Muscle of arm (tissue), 14 donors: ENCODE data around the gene NTSR2. TPM values are rescaled to one million over a fixed set of nuclear protein-coding genes. Genes with fewer than 3 reads are reported as not detected.

ENCODE experiments used
- DNase-seq: peaks from one replicate; pipeline ENCODE4 v3.0.0-alpha.2; 2013
- long read RNA-seq, 11 donors: transcript quantifications; one replicate each; lab custom pipeline, GENCODE V29; 2026
- polyA plus RNA-seq, 12 donors: library from polyadenylated mRNA; unstranded; fragments of 120-200 nt; gene quantifications; one replicate each; pipeline ENCODE4 v1.2.1, GENCODE V29; 2013; ENCODE audit not compliant: insufficient read length in 12 of 12

NTSR2 gene
- polyA plus RNA-seq, result not detected
- long read RNA-seq, donor 1, result 0 reads
- long read RNA-seq, donor 2, result 0 reads
- long read RNA-seq, donor 3, result 0 reads
- long read RNA-seq, donor 4, result 0 reads
- long read RNA-seq, donor 5, result 0 reads
- long read RNA-seq, donor 6, result 0 reads
- long read RNA-seq, donor 7, result 0 reads
- long read RNA-seq, donor 8, result 0 reads
- long read RNA-seq, donor 9, result 0 reads
- long read RNA-seq, donor 10, result 0 reads
- long read RNA-seq, donor 11, result 0 reads

- peak; percentile 57 for DNase-seq
Measured at GRCh38 chr2:11669454-11670291, at the start of gene NTSR2. TSS of gene NTSR2 (minus strand) at chr2:11670195. CDS start at chr2:11670129, 66 bp downstream.

DNA sequence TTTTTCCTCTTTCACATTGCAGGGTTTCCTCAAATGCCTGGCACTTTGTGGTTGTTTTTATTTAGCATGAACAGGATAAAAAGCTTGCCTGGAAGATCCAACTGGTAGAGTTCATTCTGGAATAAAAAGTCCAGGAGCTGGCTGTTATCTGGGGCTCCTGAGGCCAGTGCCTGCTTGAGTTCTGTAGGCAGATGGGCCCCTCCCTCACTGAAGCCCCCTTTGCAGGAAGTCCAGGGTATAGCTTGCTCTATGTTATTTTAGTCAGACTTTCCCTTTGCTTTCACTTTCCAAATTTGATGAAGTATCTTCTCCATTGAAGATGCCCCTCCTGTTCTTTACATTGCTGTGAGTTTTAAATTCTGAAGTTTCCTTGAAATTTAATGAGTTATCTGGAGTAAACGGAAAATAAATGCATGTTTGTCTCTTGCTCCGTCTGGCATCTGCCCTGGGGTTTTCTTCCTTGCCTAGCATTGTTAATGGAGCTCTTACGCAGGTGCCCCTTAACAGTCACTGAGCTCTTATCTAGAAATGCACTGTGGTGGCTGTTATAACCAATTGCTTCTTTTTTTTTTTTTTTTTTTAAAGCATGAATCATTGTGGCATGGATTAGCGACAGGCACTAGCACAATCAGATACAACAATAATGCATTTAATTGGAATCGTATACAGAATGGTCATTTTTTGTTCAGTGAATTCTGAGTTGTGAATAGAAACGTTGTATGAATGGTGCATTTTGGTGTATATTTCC is 49.4 kb upstream of the NTSR2 start:
- no peak for DNase-seq

- no peak for DNase-seq
Measured at GRCh38 chr2:11718606-11719005, 48.6 kb upstream of the NTSR2 start.

DNA sequence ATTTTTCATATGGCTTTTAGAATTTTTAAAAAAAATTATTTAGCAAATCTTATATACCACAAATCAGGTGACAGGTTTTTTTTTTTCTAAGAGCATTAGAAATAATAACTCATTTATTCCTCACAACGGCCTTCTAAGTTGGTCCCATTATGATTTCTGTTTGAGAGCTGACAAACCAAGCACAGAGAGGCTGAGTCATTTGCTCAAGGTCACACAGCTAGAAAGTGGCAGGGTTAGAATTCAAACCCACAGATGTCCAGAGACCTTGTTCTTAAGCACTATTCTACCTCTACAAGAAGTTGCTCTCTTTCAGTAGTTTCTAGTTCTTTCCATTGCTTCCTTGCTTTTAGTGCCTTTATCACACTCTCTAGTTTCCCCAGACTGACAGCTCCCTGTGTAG is 47.6 kb upstream of the NTSR2 start:
- DNase-seq, result no peak

DNA sequence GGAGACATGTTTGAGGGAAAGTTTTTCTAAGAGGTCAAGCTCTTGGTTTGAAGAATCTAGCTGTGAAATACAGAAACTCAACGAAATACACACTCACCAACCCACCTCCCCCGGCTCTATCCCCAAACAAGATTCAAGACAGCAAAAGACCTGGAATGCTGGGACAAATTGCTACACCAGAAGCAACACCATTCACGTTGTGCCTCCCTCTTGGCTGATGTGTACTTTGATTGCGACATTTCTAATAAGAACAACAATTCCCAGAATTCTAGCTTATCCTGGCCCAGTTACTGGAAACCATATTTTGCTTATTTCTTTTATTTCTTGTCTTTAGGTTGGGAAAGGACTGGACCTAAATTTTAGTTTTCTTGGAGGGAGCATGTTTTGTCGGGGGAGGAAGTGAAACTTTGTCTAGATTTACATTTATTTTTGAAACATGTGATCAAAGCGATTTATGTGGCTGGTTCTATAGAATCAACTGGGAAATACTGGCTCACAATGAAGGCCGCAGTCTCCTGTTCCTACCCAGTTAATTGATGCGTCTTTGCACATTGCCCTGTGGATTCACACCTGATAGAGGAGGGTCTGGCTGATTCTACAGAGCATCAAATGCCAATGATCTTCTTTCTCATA is 46.8 kb upstream of the NTSR2 start:
- no peak for DNase-seq

DNA sequence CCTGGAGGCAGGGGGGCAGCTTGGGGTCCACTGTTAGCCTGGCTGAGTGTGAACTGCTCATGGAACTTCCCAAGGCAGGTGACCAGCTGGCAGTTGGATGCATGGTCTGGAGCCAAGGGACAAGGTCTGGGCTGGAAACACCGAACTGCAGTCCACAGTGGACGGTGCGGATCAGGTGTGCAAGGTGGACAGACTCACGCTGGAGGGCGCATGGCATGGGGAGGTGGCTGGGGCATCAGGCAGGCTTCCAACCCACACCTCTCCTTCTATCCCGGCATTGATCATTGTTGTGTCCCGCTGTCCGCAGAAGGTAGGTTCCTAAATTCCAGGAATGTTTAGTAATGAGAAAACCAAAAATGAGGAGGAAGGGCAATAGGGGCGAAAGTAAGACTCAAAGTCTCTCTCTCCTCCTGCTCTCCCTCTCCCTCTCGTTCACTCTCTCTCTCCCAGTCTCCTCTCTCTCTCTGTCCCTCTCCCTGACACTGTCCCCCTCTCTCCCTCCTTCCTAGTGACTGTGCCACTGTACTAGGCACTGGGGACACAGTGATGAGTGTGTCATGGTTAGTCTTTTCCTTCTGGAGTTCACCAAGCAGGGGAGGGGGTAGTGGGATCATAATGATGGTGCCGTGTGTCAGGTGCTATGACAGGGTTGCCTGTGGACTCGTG is 46.1 kb upstream of the NTSR2 start:
- DNase-seq, result no peak

DNA sequence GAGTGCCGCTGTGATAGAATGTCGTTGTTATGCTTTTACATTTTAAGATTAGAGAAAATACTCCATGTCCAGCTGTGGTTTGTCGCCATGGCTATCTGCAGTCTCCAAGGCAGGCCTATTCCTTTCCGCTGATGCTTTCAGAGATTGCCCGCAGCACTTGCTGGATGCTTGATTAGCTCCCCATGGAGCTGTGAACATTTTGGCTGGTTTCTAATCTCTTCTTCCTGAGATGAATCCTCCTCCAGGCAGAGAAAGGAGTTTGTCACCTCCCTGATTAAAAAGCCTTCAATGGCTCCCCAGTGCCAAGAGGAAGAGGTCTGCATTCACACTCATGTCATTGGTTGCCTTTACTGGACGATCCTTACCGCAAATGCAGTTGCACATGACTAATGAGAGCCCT is 43.8 kb upstream of the NTSR2 start:
- DNase-seq, result no peak

- DNase-seq, result no peak
Measured at GRCh38 chr2:11712866-11713265, 42.9 kb upstream of the NTSR2 start.

GRCh38 chr2:11711751-11712150 is 41.8 kb upstream of the NTSR2 start:
- no peak for DNase-seq

GRCh38 chr2:11711354-11711716 is 41.3 kb upstream of the NTSR2 start:
- no peak for DNase-seq

DNA sequence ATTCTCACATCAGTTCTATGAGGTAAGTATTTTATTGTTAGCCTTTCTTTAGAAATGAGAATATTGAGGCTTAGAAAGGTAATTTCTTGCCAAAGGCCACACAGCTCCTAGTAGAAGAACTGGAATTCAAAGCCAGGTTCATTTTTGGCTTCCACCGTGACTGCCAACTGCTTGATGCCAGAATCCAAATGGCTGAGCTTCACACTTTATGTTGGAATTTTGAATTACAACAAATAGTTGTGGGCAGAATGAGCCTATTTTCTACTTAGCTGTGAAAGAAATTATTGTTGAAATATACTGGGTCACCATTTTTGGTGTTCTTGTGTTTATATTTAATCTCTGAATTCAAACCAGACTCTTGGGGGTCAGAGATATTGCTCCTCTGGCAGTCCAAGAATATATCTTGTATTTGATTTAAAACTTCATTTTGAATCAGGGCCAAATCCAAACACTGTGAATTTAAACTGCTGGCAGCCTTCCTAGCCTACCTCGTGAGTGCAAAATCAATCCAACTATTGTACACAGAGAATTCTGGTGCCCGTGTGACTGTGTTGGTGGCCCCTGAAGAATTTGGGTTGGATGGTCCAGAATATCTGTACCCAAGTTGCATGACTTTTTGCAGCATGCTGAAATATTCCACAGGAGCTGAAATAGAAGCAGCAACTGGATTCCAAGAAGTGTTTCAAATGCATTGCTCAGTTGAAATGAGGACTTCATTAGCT is 40.8 kb upstream of the NTSR2 start:
- no peak for DNase-seq

DNA sequence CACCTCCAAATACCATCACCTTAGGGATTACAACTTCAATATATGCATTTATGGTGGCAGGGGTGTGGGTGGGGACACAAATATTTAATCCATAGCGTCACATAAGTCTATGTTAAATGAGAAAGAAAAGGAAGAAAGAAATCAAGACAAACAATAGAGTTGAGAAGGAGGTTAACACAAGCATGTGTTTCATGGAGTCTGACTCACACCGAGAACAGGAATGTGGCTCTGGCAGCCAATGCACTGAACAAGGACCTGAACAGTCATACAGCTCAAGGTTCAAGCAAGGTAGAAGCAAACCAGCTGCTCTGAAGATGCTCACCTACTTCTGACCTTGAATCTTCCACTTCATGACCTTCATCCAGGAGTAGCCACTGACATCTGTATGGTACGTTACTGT is 40.2 kb upstream of the NTSR2 start:
- no peak for DNase-seq

DNA sequence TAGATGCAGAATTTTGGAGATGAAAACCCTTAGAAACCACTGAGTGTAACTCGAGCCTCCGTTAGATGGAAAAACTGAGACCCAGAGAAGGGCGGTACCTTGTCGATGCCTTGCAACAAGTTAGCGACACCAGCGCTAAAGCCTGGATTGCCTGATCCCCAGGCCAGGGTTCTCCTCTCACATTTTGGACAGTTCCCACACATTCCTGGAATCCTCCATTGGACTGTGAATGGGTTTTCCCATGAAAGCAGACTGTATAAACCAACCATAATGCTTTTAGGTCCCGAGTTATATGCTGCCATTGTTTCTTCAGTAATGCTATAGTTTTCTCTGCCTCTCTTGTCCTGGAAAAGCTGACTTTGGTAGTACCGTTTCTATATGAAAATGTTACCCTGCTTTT is 39.3 kb upstream of the NTSR2 start:
- no peak for DNase-seq

DNA sequence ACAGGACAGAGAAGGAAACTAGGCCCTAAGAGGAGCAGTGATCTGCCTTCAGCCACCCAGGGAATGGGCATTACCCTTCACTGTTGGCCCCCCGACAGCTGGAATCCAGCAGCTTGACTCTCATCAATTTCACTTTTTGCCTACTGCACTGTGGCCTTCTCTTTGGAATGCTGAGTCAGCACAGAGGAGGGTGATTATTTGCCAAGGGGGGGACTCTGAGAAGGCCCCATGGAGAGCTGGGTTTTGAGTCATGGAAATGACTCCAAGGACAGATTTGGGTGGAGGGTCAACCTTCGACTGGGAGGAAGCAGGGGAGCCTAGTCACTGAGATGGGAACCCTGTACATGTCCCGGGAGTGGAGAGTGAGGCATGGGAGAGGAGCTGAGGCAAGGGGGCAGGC is 38.1 kb upstream of the NTSR2 start:
- DNase-seq, result no peak

GRCh38 chr2:11705711-11706110 is 35.7 kb upstream of the NTSR2 start:
- DNase-seq, result no peak

- DNase-seq, result no peak
Measured at GRCh38 chr2:11705063-11705462, 35.1 kb upstream of the NTSR2 start.

GRCh38 chr2:11703700-11704099 is 33.7 kb upstream of the NTSR2 start:
- DNase-seq, result no peak

- DNase-seq, result no peak
Measured at GRCh38 chr2:11702946-11703345, 33.0 kb upstream of the NTSR2 start.

GRCh38 chr2:11701751-11702301 is 31.8 kb upstream of the NTSR2 start:
- DNase-seq, result no peak

DNA sequence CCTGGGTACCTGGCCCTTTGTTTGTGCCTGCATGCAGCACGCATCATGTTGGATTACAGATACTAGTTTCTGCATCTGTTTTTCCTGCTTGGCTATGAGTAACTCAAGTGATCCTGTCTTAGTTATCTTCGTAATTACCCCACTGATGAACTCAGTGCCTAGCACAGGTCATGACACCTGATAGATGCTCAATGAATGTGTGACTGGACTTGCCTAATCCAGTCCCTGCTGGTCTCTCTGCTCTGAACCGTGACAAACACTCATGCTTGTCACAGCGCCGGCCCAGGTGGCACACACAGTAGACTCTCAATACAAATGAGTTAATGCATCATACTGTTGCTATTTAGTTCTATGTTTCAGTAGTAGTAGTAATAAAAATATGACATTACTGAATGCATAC is 31.2 kb upstream of the NTSR2 start:
- DNase-seq, result no peak
